CD4-positive, alpha-beta T cell treated with Interleukin-17A for 1 hour (primary cell): ENCODE results near the gene PLXNB1.

Experiments
- DNase-seq: peaks from one replicate; pipeline ENCODE4 v3.0.0-alpha.2; 2020

Gene PLXNB1

GRCh38 chr3:48417529-48418108 is 12.3 kb downstream of the PLXNB1 start:
- DNase-seq: no peak

GRCh38 chr3:48416546-48416945 is 13.3 kb downstream of the PLXNB1 start:
- no peak for DNase-seq

GRCh38 chr3:48416091-48416505 is 13.8 kb downstream of the PLXNB1 start:
- no peak for DNase-seq

- DNase-seq: no peak
Measured at GRCh38 chr3:48415251-48415953, 14.5 kb downstream of the PLXNB1 start.

GRCh38 chr3:48414376-48415250 is 15.3 kb downstream of the PLXNB1 start:
- no peak for DNase-seq

GRCh38 chr3:48413611-48414010 is 16.3 kb downstream of the PLXNB1 start:
- no peak for DNase-seq

- no peak for DNase-seq
Measured at GRCh38 chr3:48413086-48413485, 16.8 kb downstream of the PLXNB1 start.

GRCh38 chr3:48412375-48413001 is 17.4 kb downstream of the PLXNB1 start:
- no peak for DNase-seq

GRCh38 chr3:48411606-48412374 is 18.1 kb downstream of the PLXNB1 start:
- DNase-seq: no peak

- DNase-seq: no peak
Measured at GRCh38 chr3:48411041-48411588, 18.8 kb downstream of the PLXNB1 start.

- DNase-seq: no peak
Measured at GRCh38 chr3:48410205-48411040, 19.5 kb downstream of the PLXNB1 start.

- no peak for DNase-seq
Measured at GRCh38 chr3:48409291-48410201, 20.3 kb downstream of the PLXNB1 start.

GRCh38 chr3:48408823-48409281 is 21.0 kb downstream of the PLXNB1 start:
- DNase-seq: no peak

- DNase-seq: no peak
Measured at GRCh38 chr3:48407542-48408099, 22.3 kb downstream of the PLXNB1 start.

GRCh38 chr3:48406443-48407431 is 23.1 kb downstream of the PLXNB1 start:
- no peak for DNase-seq

GRCh38 chr3:48405971-48406370 is 23.9 kb downstream of the PLXNB1 start:
- no peak for DNase-seq

GRCh38 chr3:48405343-48405881 is 24.5 kb downstream of the PLXNB1 start:
- DNase-seq: no peak
